Cardiac ventricle fibroblast (primary cell): ENCODE results near the gene AMELY. TPM values are rescaled to one million over a fixed set of nuclear protein-coding genes. Genes with fewer than 3 reads are reported as not detected.

Source experiments
- total RNA-seq: library from RNA; depleted of rRNA; stranded (reverse); fragments of >200 nt; gene quantifications from 2 replicates; pipeline ENCODE4 v1.2.3, GENCODE V29; 2015

The AMELY gene
- total RNA-seq: not detected in 2 replicates

DNA sequence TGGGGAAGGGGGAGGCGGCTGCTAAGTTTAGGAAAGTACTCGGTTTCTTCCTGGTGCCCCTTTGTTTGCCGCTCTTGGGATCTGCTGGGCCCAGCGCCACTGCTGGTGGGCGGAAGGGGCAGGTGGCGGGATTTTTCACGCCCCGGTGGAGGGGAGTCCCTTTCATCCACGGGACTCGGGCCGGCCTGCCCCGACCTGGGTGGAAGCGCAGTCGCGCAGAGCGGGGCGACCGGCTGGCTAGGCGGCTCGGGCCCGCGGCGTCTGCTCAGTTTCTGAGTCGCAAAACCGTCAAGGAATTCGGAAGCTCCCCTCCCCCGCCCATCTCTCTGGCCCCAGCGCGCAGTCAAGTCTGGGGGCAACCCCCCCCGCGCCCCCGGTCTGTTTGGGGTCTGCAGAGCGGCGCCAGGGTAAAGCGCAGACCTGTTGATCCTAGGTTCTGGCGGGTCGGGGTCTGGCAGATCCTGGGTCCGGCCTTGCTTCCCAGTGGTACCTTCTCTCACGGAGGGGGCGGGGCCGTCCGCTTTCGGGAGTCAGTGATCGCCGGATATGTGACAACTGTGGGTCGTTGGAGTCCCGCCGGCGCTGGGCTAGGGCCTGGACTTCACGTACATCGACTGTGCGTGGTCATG, at the start of gene AMELY:
AMELY (minus strand) TSS at position 500 of the 629 bp plus-strand sequence. CDS start 39,144 bp downstream, outside the sequence.

GRCh38 chrY:6910372-6911252, 940 bp downstream of the AMELY start, which contains the start of gene TBL1Y:
Gene TBL1Y (plus strand): TSS chrY:6910697. CDS start chrY:7025085, 114,388 bp downstream.

Other genes with a start within 250 kb of the AMELY start
- gene TBL1Y, start 1.1 kb downstream of the AMELY start, total RNA-seq: not detected in 2 replicates